ENCODE results near the gene FBXL15.

Gene FBXL15

GRCh38 chr10:102398172-102399020, 22.2 kb upstream of the FBXL15 start:
- no peak for DNase-seq (ENCODE audit: low read depth)

- peak; percentile 80 for DNase-seq (ENCODE audit: low read depth)
These were observed 21.2 kb upstream of the FBXL15 start for GRCh38 chr10:102399217-102400021.

DNA sequence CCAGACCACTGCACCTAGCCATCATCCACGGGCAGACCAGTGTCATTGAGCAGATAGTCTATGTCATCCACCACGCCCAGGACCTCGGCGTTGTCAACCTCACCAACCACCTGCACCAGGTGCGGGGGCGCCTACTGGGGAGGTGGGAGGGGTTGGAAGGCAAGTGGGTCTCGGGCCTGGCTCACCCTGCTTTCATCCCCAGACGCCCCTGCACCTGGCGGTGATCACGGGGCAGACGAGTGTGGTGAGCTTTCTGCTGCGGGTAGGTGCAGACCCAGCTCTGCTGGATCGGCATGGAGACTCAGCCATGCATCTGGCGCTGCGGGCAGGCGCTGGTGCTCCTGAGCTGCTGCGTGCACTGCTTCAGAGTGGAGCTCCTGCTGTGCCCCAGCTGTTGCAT, 20.6 kb upstream of the FBXL15 start:
- DNase-seq (ENCODE audit: low read depth) = no peak

DNA sequence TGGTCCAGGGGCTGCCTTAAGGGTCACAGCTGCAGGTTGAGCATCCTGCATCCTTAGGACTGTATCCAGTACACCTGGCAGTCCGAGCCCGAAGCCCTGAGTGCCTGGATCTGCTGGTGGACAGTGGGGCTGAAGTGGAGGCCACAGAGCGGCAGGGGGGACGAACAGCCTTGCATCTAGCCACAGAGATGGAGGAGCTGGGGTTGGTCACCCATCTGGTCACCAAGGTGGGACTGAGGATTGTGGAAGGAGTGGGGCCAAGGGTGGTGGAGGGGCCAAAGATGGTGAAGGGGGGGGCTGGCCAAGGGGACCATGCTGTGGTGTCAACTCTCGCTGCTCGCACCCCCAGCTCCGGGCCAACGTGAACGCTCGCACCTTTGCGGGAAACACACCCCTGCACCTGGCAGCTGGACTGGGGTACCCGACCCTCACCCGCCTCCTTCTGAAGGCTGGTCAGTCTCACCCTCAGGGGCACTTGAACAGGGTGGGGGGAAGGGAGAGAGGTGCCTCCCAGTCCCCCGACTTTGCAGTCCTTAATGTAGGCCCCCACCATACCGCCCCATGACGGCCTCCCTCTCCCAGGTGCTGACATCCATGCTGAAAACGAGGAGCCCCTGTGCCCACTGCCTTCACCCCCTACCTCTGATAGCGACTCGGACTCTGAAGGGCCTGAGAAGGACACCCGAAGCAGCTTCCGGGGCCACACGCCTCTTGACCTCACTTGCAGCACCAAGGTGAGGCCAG, 19.9 kb upstream of the FBXL15 start:
- no peak for DNase-seq (ENCODE audit: low read depth)

GRCh38 chr10:102401342-102401654, 19.3 kb upstream of the FBXL15 start:
- DNase-seq (ENCODE audit: low read depth) = no peak

DNA sequence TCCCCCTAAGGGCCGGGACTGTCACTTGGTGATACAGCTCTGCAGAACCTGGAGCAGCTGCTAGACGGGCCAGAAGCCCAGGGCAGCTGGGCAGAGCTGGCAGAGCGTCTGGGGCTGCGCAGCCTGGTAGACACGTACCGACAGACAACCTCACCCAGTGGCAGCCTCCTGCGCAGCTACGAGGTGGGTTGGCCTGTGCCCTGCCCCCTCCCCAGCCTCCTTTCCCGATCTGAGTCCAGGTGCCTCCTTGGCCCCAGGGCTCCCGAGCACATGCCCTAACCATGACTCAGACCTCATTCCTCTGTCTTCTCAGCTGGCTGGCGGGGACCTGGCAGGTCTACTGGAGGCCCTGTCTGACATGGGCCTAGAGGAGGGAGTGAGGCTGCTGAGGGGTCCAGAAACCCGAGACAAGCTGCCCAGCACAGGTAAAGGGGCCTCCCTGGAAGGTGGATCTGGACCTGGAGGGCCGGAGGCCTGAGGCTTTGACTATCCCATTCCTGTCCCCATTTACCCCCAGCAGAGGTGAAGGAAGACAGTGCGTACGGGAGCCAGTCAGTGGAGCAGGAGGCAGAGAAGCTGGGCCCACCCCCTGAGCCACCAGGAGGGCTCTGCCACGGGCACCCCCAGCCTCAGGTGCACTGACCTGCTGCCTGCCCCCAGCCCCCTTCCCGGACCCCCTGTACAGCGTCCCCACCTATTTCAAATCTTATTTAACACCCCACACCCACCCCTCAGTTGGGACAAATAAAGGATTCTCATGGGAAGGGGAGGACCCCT, 18.7 kb upstream of the FBXL15 start:
- DNase-seq (ENCODE audit: low read depth) = no peak

DNA sequence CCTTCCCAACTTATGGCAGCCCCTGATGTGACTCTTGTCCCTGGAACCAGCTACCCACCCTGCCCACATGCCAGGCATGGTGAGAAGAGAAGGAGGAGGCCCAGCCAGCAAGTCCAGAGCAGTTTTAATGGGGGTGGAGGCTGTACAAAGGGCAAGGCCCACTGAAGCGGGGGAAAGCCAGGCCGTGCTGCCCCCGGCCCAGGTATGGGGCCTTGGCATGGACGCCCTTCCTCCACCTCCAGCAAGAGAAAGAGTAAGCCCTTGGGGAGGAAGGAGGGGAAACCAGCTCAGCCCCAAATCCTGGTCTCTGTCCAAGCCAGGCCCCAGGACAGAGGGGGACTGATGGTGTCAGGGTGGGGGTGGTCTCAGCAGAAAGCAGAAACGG, 18.1 kb upstream of the FBXL15 start:
- DNase-seq (ENCODE audit: low read depth) = no peak

DNA sequence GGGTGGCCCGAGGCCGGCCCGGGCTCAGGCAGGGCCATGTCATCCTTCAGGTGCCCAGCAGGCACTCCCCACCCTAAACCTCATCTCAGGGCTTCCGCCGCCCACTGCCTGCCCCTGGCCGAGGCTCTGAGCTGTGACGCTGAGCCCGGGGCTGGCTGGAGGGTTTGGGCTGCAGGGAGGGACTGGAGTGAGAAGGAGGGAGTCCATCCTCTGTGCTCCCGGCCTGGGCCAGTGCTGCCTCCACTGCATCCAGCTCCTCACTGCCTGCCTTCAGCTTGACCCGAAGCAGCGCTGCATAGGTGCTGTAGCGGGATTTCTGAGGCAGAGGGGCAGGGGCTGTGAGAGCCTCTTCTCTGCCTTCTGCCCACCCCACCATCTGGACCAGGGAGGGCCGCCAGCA, 17.5 kb upstream of the FBXL15 start:
- DNase-seq (ENCODE audit: low read depth) = no peak

DNA sequence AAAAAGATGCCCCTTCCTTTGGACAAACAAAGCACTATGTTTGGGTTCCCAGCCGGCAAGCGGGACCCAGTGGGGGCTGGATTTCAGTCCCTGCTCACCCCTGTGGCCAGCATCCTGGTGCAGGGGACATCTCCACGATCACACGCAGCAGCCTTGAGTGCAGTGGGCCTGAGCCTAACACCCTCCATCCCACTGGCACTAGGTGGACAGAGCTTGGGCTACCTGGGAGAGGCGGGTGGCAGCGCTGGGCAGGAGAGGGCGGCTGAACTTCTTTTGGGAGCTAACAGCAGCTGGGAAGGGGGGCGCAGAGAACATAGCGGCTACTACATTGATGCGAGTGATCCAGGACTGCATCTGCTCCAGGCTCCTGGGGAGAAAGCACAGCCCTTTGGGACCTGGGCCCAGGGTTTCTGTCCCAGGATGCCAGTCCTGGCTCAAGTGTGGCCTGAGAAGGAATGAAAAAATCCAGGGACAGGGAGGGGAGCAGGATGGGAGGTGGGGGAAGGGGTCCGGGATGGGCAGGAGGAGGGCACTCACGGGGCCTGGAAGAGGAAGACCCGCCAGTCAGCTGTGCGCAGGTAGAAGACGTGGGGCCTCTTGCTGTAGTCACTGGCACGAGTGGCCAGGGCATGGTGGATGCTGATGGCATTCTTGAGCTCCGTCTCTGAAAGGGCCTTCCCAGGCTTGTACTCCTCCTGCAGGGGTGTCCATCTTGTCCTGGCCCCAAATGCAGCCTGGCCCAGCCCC, 16.1 kb upstream of the FBXL15 start:
- no peak for DNase-seq (ENCODE audit: low read depth)

DNA sequence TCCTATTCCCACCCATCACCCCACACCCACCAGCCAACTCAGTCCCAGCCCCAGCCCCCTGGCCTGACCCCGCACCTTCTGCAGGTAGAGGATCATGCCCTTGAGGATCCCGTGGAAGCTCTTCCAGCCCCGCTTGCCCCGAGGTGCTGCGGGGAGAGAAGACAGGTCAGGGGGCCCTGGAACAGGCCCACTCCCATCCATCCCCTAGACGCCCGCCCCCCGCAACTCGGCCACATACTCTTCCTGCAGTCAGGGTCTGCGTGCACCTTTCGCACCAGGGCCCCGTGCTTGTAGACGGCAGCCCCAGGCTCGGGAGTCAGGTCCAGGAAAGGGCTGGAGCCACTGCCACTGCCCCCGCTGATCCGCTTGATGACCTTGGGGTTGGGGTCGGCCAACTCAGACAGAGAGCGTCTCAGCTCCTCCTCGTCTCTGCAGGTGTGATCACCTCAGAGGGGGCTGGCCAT, 15.5 kb upstream of the FBXL15 start:
- DNase-seq (ENCODE audit: low read depth) = no peak

DNA sequence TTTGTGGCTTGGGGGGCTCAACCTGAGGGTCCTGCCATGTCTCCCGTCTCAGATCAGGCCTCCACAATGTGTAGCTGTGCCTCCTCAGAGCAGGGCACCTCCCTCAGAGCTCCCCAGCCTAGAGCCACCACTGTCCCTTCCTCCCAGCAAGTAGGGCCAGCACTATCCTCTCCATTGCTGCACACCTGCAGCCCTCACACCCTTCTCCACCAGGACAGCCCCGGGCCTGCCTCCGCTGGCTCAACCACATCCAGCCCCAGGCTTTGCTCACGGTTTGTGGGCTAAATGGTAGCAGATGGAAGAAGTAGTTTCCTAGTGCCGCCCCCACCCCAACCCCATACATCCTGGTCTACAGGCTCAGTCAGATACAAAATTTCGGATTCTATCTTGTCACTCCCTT, 15.0 kb upstream of the FBXL15 start:
- DNase-seq (ENCODE audit: low read depth) = no peak

DNA sequence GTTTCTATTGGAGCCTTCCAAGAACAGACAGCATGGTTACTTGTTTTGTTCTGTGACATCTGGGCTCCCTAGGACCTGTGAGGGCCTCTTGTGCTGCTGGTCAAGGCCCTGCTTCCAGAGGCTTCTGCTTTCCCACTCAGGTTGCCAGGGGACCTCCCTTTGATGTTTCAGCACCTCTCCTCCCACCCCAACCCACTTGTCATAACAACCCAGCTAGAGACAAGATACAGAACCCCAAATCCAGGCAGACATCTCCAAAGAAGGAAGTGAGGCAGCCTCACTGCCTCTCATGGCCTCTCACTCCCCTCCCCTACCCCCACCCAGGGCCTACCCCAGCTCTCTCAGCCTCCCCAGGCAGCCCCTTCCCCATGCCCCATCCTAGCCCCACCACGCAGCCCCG, 13.8 kb upstream of the FBXL15 start:
- DNase-seq (ENCODE audit: low read depth) = no peak

GRCh38 chr10:102407425-102408130, 13.1 kb upstream of the FBXL15 start:
- DNase-seq (ENCODE audit: low read depth) = no peak

GRCh38 chr10:102408131-102408727, 12.4 kb upstream of the FBXL15 start:
- no peak for DNase-seq (ENCODE audit: low read depth)

- peak; percentile 67 for DNase-seq (ENCODE audit: low read depth)
These were observed 11.7 kb upstream of the FBXL15 start for GRCh38 chr10:102408728-102409603.

- DNase-seq (ENCODE audit: low read depth) = no peak
These were observed 10.8 kb upstream of the FBXL15 start for GRCh38 chr10:102409604-102410428.

GRCh38 chr10:102410429-102411073, 10.1 kb upstream of the FBXL15 start:
- no peak for DNase-seq (ENCODE audit: low read depth)

Data from activated gamma-delta T cell treated with anti-CD3 and anti-CD28 coated beads, Interleukin-2, amount 50 U/mL, for 16 hours (primary cell).